Measurements from ENCODE around the gene ERAL1. TPM values are rescaled to one million over a fixed set of nuclear protein-coding genes. Genes with fewer than 3 reads are reported as not detected.

Gene ERAL1
- total and polyA plus RNA-seq, 2 of the 13 experiments (the other 11 are each of a cell fraction or from before 2014, with no cell fraction given), result 46.9 to 72.2 TPM

DNA sequence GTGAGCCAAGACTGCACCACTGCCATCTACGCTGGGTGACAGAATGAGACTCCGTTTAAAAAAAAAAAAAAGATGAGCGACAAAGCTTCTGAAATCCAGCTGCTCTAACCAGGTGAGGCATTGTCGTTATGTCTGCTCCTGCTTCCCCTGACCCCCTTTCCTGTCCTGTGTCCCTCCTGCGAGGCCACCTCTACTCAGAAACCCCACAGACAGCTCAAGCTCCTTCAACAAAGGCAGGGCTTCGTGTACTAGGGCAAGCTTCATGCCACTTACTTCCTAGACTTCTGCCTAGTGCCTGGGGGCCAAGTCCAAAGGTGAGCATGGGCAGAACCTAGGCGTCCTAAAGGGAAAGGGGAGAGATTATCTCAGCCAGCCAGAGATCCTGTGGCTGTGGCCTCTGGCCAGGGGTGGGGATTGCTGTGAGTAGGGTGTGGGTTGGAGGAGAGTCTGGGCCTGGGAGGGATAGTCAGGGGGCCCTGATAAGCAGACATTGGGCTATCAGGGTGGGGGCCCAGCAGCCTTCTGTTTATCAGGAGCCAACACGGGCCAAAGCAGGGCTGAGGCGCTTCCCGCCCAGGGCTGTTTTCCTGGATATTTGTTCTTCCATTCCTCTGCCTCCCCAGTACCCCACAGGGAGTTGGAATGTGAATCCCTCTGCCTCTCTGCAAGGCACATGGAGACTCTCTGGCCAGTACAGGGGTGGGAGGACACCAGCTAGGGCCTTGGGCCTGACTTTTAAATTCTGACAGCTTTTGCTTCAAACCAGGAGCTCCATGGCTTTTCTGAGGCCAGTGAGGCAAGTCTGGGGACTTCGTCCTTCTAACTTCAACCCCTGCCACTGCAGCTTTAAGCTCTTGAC lies 10.4 kb downstream of the ERAL1 start (continued):
- TF ChIP-seq NONO (IDR thresholded peaks at IDR 0.05), result no peak
- TF ChIP-seq NONO (CRISPR knock-in tag; conservative IDR thresholded peaks at IDR 0.05), result 0 out of 2 replicates have a peak, but pooled peaks have one; percentile 24
- 0 out of 2 replicates have a peak, but pooled peaks have one; percentile 32 for TF ChIP-seq PAXIP1 (CRISPR knock-in tag; conservative IDR thresholded peaks at IDR 0.05)

GRCh38 chr17:28865946-28866752 lies 11.3 kb downstream of the ERAL1 start:
- DNase-seq (ENCODE audit: low spot score), result no peak
- TF ChIP-seq FOSL2 (CRISPR knock-in tag; IDR thresholded peaks at IDR 0.05) (peak; percentile 24; the same call in 1 of the 2 replicates), USF2 (IDR thresholded peaks at IDR 0.05; ENCODE audit: low read depth, low read length) (no peak), USF2 (CRISPR knock-in tag; IDR thresholded peaks at IDR 0.05; ENCODE audit: borderline replicate concordance) (0 out of 2 replicates have a peak, but pooled peaks have one; percentile 18), HIVEP1 (CRISPR knock-in tag; IDR thresholded peaks at IDR 0.05) (no peak), REPIN1 (CRISPR knock-in tag; IDR thresholded peaks at IDR 0.05; ENCODE audit: borderline replicate concordance, low read depth) (no peak), MYNN (CRISPR knock-in tag; IDR thresholded peaks at IDR 0.05; ENCODE audit: low read depth) (no peak), SRSF4 (IDR thresholded peaks at IDR 0.05; ENCODE audit: low read depth, low read length, poor library complexity, severe bottlenecking) (no peak), RBM22 (optimal IDR thresholded peaks at IDR 0.05; ENCODE audit: low read length) (no peak)
- ATAC-seq, result peak; percentile 31
- H2AFZ ChIP-seq (ENCODE audit: low read length), result no peak overlapping the region
- 86% methylated on average over 11 of the region's 13 CpGs for WGBS (ENCODE audit: low lambda C conversion rate)
- H3K9me3 ChIP-seq (ENCODE audit: low read length), result no peaks in the 10 kb centered on the region
- no TSS peak for BruUV-seq (replicated peaks)
- peak overlapping the region; percentile 51 for H3K4me2 ChIP-seq (ENCODE audit: low read depth, low read length)
- peaks cover 33% of the 10 kb centered on the region for H3K4me1 ChIP-seq (ENCODE audit: insufficient read depth, low read length)
- no peak overlapping the region for H3K27ac ChIP-seq (ENCODE audit: extremely low read length, insufficient read depth, low read length)
- H3K9ac ChIP-seq (ENCODE audit: insufficient read depth, low read depth, low read length), result peak overlapping the region; percentile 4; the same call in 1 of the 2 replicates
- H4K20me1 ChIP-seq (ENCODE audit: insufficient read depth, low read length), result no peaks in the 10 kb centered on the region
- H3K79me2 ChIP-seq (ENCODE audit: insufficient read depth, low read length), result no peaks in the 10 kb centered on the region
- intact Hi-C loops (cut with micrococcal nuclease; ENCODE audit: unreplicated experiment) (no loop called here), in situ Hi-C loops (cut with HindIII; ENCODE audit: extremely low pct_ligation_motif_present, low pct_unique_long_range_greater_than_20kb) (no loop called here)
- H3K36me3 ChIP-seq (replicated peaks in 1 of 2; ENCODE audit: control insufficient read depth in 1 of 2, insufficient read depth in 2 of 2, low read length in 2 of 2), result no peaks in the 10 kb centered on the region
- ChIA-PET POLR2A (interaction anchor here (1.4 to 1.5 kb wide), 2 partner anchors 12 to 58 kb away, joined by 3 to 8 read pairs; partner anchors contain the start of gene ERAL1), CTCF (ENCODE audit: low intra/inter-chr PET ratio, low total read pairs) (no interaction called here)
- no peak for FAIRE-seq
- H3K4me3 ChIP-seq (replicated peaks in 1 of 3; ENCODE audit: insufficient read depth in 1 of 3, low read depth in 2 of 3, low read length in 3 of 3), result no peak overlapping the region
- H3K27me3 ChIP-seq (ENCODE audit: control insufficient read depth in 1 of 2, insufficient read depth in 2 of 2, low read length in 2 of 2), result no peaks in the 10 kb centered on the region

All from HepG2 (cell line).